Choroid plexus epithelial cell (primary cell): ENCODE measurements around the gene NFATC2.
A peak's percentile ranks its signal among the peaks of the same experiment; 100 is the strongest.

ENCODE experiments used
- DNase-seq: peaks from one replicate; pipeline ENCODE4 v3.0.0-alpha.2; 2010; ENCODE audit warnings: low read depth
- H3K4me3 ChIP-seq: 2 replicates; pipeline ENCODE4 v1.5.1; 2011; ENCODE audit warnings: low read depth, mild to moderate bottlenecking, control low read depth, low read length, moderate library complexity
- TF ChIP-seq, protein P1 (sequence below): conservative IDR thresholded peaks from 2 replicates; pipeline ENCODE4 v1.5.1; 2011; ENCODE audit warnings: low read depth, mild to moderate bottlenecking, control low read depth, inconsistent platforms, low read length, moderate library complexity

NFATC2 gene

GRCh38 chr20:51542571-51543421 lies at the start of gene NFATC2:
Gene NFATC2 (minus strand): TSS chr20:51542719. CDS start chr20:51542499, 220 bp downstream.
- no peak for DNase-seq
- H3K4me3 ChIP-seq: peak within 1 kb of the TSS; percentile 17
- TF ChIP-seq, protein P1, sequence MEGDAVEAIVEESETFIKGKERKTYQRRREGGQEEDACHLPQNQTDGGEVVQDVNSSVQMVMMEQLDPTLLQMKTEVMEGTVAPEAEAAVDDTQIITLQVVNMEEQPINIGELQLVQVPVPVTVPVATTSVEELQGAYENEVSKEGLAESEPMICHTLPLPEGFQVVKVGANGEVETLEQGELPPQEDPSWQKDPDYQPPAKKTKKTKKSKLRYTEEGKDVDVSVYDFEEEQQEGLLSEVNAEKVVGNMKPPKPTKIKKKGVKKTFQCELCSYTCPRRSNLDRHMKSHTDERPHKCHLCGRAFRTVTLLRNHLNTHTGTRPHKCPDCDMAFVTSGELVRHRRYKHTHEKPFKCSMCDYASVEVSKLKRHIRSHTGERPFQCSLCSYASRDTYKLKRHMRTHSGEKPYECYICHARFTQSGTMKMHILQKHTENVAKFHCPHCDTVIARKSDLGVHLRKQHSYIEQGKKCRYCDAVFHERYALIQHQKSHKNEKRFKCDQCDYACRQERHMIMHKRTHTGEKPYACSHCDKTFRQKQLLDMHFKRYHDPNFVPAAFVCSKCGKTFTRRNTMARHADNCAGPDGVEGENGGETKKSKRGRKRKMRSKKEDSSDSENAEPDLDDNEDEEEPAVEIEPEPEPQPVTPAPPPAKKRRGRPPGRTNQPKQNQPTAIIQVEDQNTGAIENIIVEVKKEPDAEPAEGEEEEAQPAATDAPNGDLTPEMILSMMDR: no peak

DNA sequence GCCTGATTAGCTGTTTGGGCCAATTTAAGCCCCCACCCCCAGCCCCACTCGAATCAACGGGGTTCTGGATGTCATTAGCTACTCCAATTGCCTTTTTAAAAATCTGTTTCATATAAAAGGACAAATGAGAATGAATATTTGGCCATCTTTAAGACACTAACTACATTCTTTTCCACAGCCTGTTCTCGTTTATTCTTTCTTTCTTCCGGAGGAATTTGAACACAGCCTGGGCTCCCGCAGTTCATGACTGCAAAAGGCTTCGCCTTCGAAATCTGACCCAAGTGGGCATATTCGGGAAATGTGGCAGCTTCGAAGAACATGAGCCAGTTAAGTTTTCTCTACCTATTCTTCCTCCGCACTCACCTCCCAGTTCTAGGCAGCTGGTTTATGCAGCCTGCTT lies 49.4 kb upstream of the NFATC2 start:
- DNase-seq: no peak
- no peak overlapping the region for H3K4me3 ChIP-seq
- TF ChIP-seq, protein P1: no peak

DNA sequence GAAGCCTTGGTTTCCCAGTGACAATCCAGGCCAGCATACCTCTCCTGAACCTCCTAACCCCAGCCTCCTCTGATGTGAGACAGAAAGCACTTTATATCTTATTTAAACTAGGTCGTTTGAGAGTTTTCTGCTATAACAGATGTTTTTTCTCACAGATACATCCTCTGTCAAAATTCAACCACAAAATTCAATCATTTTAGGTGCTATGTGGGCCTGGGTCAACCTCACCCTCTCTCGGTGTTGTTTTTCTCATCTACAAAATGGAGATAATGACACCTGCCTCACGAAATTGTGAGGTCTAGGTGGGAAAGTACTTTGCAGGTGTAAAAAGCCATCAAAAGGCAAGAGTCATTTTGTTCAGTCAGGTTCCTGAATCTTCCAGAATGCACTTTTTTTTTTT lies 46.2 kb upstream of the NFATC2 start:
- TF ChIP-seq, protein P1: no peak
- H3K4me3 ChIP-seq: no peak overlapping the region

GRCh38 chr20:51587145-51587544 lies 44.6 kb upstream of the NFATC2 start:
- no peak overlapping the region for H3K4me3 ChIP-seq
- DNase-seq: no peak
- TF ChIP-seq, protein P1: no peak

More for the DNA sequence above, 46.2 kb upstream of the NFATC2 start:
- no peak for DNase-seq

DNA sequence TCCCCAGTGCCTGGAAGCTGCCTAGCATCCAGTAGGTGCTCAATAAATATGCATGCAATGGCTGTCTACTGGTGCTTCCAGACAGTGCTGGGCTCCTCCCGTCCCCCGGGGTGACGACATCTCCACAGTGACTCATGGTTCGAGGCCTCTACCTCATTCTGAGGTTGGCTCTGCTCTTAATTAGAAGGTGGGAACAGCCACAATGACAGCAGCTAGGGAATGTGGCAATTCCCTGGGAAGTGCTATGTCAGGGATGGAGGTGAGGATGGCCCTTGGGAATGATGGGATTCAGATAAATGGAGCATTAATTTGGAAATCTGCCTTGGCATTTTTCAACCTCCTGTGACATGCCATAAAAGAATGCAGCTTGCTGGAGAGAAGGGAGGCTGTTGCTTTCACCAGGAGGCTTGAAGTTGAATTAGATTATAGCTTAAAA lies 43.5 kb upstream of the NFATC2 start:
- TF ChIP-seq, protein P1: no peak
- DNase-seq: peak; percentile 74
- H3K4me3 ChIP-seq: no peak overlapping the region

GRCh38 chr20:51585148-51585547 lies 42.6 kb upstream of the NFATC2 start:
- no peak for DNase-seq
- TF ChIP-seq, protein P1: no peak
- no peak overlapping the region for H3K4me3 ChIP-seq

DNA sequence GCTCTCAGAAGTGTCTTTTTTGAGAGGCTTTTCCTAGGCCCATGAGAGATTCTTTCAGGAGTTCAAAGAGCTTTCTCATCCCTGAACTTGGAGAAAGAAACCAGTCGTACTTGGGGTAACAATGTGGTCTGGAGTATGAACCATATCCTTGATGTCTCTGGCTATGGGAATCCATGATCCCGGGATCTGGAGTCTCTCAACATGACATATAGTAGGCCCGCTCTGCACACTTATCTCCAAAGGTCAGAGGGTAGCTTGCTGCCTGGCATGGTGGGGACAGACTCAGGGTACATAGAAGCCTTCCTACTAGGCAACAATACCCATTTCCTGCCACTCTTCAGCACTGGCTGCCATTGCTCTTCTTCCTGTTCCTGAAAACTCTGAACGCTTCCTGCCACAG lies 42.2 kb upstream of the NFATC2 start:
- H3K4me3 ChIP-seq: no peak overlapping the region
- no peak for DNase-seq
- TF ChIP-seq, protein P1: no peak
